Measurements from ENCODE around the gene BNIPL.

Gene BNIPL

DNA sequence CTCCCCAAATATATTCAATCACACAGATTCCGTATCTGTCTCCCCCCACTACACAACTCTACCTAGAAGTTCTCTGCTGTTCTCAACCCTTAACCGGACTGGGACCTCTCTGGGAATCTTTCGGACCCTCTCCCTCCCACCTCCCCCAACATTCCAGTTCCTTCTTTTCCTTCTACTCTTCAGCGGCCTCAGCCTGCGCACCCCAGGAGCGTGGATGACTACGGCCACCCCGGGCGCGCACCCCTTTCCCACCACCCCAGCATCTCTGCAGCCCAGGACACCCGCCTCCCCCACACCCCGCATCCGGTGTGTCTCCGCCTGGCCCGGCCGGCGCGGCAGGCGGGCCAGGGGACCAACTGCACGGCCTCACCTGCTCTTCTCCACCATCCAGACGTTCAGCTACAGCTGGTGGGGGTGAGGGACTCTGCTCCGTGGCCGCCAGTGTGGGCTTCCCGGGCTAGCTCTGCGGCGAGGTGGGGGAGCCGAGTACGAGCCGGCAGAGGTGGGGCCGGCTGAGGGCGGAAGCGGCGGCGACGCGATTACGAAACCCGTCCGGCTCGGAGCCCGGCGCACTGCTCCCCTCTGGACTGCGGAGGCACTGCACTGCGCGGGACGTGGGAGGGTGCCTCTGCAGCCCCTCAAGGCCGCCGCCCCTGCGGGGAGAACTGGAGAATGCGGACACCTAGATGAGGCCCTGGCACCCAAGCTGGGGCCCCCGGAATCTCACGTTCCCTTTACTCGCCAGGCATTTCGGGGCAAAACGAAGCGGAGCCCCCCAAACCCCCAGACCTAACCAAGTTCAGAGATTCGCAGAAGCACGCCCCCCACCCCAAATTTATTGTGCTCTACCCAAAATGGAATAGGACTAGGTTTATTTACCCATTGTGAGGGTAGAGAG is 23.0 kb downstream of the BNIPL start, which contains the start of gene CDC42SE1:
Gene CDC42SE1 (minus strand): TSS at position 514 of the 898 bp plus-strand sequence. CDS start 3,892 bp downstream, outside the sequence.
- peak; percentile 70 for DNase-seq (ENCODE audit: low read depth)

DNA sequence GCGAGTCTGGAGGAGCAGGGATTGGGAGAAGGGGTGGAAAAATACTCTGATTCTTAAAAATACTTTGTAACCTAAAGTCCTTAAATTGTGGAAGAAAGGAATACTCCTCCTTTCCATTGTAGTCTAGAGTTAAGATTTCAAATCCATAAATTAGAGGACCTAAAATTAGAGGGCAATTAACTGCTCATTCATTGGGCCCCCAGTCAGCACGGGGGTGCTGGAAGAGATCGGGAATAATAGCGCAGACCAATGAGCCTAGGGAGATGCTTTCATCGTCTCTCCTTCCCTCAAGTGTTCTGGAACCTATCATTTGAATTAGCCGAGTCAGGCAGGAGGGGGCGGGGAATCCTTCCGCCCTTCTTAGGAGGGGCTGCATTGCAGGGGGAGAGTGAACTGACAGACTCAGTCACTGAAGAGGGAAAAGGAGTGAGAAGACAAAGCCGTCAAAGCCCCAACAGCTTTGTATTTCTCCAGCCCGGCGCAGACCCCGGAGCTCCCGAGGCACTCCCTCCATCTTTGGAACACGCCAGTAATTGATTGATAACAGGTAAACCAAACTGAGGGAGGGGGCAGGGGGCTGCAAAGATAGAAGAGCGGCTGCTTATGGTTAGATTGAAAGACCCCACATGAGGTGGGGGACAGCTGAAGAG is 23.7 kb downstream of the BNIPL start, which contains the start of gene MLLT11:
Gene MLLT11 (plus strand): TSS at position 391 of the 650 bp plus-strand sequence. CDS start 6,828 bp downstream, outside the sequence.
- peak; percentile 19 for DNase-seq (ENCODE audit: low read depth)

- DNase-seq (ENCODE audit: low read depth): no peak
Measured at GRCh38 chr1:151060657-151061421, 24.5 kb downstream of the BNIPL start.

GRCh38 chr1:151061704-151062103 is 25.3 kb downstream of the BNIPL start:
- no peak for DNase-seq (ENCODE audit: low read depth)

GRCh38 chr1:151062741-151063371 is 26.5 kb downstream of the BNIPL start:
- peak; percentile 43 for DNase-seq (ENCODE audit: low read depth)

DNA sequence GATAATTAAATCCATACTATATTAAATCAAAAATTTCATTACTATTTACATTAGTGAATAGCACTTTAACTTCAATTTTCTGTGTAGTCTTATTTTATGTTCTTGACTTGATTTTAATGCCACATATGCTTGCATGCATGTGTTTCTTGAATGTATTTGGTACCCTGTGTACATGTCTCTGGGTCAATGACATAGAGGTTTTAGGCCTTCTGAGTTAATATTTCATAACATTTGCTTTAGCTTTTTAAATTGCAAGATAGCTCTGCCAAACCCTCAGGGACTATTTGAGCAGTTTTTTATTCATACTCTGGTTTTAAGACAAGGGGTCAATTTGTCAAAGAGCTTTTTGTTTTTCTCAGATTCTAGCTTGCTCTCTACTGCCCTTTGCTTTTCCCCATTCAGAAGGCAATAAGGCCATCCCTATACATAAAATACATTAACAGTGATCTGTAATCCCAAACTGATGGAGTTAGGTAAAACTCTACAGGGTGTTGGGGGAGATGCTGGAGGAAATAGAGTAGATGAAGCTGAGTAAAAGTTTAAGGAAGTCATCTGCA is 28.8 kb downstream of the BNIPL start:
- no peak for DNase-seq (ENCODE audit: low read depth)

DNA sequence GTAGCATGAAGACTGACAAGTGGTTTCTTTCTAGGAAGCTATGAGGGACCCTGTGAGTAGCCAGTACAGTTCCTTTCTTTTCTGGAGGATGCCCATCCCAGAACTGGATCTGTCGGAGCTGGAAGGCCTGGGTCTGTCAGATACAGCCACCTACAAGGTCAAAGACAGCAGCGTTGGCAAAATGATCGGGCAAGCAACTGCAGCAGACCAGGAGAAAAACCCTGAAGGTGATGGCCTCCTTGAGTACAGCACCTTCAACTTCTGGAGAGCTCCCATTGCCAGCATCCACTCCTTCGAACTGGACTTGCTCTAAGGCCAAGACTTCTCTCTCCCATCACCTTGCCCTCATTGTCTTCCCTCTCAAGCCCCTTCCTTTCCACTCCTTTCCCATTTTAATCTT is 30.8 kb downstream of the BNIPL start:
- no peak for DNase-seq (ENCODE audit: low read depth)

DNA sequence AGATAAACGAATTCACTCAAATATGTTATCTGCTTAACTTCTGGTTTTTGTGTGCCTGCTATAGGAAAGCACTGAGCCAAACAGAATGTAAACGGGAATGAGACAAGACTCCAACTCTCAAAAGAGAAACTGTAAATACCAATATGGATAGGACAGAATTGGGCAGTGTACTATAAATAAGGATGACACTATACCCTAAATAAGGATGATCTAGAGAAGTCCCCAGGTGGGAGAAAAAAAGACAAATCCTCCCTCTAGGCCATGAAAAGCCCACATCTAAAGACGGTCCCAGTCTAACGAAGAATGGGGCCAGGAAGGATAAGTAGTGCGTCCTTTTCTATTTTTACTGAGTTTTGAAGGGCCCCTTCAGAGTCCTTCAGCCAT is 32.7 kb downstream of the BNIPL start:
- DNase-seq (ENCODE audit: low read depth): no peak

DNA sequence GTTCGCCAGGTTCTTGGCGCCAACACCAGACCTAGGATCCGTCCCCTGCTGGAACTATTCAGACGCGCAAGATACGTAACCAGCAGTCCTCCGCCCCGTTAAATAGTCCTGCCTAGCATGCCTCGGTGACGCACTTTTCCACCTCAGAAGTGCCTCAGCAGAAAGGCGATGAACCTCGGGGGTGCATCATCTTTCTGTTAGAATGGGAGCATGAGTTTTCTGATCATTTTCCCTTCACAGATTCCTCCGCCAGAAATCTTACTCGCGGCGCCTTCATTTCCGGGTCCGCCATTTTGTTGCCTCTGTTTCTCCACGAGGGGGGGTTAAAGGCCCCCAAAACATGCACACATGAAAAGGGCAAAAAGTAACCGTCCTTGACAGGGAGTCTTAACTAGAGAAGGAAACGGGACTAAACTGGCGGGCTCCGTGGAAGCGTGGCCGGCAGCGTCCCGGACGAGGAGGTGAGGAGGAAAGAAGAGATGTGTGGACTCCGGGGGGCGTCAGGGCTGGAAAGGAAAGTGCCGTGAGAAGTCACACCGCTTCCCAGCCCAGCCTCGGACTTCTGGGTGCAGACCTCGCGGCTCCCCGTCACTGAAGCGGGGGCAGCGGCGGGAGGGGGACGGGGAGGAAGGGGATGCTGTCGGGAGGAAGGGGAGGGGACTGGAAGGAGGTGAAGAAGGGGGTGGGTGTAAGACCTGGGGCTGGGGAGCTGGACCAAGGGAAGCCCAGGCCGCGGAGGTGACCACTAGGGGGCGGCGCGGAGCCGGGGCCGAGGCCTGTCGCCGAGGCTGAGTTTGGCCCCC is 34.3 kb downstream of the BNIPL start, which contains the start of gene GABPB2:
Gene GABPB2 (plus strand): TSS at position 288 of the 803 bp plus-strand sequence. CDS start 17,429 bp downstream, outside the sequence.
- peak; percentile 99 for DNase-seq (ENCODE audit: low read depth)

DNA sequence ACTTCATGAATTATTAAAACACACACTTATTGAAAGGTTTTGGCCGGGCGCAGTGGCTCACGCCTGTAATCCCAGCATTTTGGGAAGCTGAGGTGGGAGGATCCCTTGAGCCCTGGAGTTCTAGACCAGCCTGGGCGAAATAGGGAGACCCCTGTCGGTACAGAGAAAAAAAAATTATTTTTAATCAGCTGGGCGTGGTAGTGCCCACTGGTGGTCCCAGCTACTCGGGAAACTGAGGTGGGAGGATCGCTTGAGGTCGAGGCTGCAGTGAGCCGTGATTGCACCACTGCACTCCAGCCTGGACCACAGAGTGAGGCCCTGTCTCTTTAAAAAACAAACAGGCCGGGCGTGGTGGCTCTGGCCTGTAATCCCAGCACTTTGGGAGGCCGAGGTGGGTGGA is 35.8 kb downstream of the BNIPL start:
- DNase-seq (ENCODE audit: low read depth): no peak

- DNase-seq (ENCODE audit: low read depth): no peak
Measured at GRCh38 chr1:151085953-151086559, 49.7 kb downstream of the BNIPL start.
